GOT3 (cell line): Measurements from ENCODE around the gene AVPI1.
"Not testable (repeated sequence)": the region's sequence is repeated elsewhere in the genome, so short reads cannot be mapped to it uniquely, and the experiment has no call there.

Experiments
- DNase-seq: peaks from one replicate; lab custom pipeline; 2025; ENCODE audit warnings: mixed read lengths; lab: John Stamatoyannopoulos, UW

Gene AVPI1

DNA sequence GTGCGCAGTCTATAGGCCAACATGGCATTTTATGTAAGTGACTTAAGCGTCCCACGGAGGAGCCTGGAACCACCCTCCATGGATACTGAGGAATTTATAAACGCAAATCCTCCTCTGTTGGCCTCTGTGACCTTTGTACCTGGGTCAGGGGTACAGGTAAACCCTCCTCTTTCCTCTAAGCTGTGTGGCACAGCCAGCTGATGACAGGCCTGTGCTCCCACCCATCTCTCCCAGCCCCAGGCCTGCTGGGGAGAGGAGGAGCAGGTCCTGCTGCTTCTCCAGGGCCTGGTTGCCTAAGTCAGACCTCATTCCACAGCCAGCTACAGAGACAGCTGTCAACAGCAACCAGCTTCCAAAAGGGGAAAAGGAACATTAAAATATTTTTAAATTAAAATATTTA, 5.0 kb downstream of the AVPI1 start:
- DNase-seq, result no peak

DNA sequence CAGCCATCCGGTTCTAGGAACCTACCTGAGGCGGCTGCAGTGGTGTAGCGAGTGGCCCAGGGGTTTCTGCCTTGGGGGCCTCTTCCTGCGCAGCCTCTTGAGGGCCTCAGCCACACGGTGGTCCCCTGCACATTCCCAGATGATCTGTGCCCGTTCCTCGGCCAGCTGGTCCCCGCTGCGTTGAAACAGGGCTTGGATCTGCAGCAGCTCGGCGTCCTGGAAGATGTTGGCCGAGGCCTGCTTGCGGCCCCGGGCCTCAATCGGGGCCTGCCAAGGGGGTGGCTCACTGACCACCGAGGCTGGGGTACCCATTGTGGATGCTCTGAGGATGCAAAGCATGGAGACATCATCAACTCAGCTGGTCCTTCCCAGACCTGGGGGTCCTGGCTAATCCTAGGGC, 7.4 kb downstream of the AVPI1 start:
- DNase-seq, result no peak

DNA sequence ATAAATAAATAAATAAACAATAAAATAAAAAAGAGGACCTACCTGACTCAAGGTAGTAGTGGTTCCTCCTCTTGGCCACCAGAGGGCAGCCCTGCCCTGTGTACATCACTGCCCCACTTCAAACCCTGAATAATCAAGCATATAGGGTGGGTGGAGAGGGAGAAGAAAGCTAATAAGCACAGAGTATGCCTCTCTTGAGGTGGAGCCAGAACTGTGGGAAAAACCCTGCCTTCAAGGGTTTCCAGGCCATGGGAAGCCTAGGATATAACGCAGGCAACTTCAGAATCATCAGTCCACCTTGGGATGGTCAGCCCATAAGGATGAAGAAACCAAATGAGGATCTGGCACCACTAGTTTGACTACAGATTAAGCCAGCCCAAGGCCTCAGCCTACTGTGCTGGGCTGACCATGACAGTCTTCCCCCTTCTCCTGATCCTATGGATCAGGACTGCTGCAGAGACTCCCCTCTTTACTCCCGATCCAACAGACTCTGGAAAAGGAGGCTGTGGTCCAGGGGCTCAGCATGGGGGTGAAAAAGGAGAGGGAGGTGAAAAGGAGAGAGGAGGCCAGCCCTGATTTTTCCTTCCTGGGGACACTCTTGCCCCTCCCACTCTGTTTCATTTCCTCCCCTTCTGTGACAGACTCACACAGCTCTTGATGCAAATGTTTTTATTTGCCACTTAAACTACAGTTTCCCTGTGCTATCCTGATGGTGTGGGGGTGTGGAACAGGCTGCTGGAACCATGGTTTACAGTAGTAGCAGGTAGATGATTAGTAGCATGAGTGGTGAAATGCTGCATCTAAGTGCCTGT, 10.1 kb downstream of the AVPI1 start:
- no peak for DNase-seq

DNA sequence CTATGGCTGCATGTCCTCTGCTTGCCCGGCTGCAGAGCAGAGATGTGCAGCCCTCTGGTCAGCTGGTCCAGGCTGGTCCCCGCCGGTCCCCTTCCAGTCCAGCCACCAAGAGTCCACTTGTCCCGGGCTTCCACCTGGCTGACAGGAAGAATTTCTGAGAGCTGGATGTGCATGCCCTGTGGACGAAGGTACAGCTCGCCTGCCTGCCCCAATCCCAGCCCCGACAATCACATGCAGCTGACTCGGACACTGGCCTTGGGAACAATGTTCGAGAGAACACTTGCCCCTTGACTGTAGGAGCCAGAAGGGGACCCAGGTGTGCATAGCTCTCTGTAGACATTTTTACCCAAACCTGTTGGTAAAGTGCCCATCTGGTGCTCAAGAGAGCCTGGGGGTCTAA, 11.8 kb downstream of the AVPI1 start:
- no peak for DNase-seq

DNA sequence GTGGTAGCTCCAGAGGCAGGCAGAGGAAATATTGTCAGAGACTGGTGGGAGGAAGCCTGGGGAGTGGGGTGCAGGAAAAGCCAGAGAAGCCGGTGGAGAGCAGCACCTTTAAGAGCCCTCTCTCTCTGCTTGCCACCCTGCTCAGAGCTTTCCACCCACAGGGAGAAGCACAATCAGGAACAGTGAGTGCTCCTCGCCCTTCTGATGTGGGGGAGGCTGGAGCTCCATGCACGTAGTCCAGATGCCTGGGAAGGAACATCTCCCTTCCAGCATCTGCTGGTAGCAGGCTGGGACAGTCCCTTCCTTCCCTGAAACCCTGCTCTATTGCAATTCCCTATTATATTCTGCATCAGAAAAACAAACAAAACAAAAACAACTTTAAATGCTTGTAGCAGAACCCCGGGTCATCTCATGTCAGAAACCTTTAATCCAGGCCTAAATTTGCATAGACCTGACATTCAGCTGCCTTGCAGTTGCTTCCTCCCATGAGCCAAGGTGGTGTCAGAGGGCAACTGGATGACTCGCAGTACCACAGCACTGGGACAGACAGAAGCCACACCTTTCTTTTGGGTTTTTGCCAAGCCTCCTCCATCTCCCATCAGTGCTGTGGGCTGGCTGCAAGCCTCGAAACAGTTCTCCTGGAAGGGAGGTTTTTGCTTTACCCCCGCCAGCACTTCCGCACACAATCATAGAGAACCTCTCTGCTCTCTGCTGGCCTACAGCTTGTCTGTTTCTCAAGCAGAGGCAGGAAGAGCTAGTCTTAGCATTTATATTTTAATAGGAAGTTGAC, 13.1 kb downstream of the AVPI1 start:
- no peak for DNase-seq

DNA sequence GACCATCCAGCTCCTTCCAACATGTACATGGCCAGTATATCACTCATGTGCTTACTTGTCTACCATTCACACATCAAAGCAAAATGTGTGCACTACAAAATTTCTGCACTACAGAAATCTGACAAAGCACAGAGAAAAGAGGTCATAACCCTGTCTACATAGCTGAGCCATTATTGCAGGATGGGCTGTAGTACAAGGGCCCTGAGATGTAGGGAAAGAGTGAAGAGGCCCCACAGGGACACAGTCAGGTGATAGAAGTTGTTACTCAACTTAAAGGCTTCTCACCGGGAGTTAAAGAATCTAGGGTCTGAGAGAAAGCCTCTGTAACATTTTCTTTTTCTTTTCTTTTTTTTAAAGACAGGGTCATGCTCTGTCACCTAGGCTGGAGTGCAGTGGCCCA, 17.5 kb downstream of the AVPI1 start:
- DNase-seq, result no peak

DNA sequence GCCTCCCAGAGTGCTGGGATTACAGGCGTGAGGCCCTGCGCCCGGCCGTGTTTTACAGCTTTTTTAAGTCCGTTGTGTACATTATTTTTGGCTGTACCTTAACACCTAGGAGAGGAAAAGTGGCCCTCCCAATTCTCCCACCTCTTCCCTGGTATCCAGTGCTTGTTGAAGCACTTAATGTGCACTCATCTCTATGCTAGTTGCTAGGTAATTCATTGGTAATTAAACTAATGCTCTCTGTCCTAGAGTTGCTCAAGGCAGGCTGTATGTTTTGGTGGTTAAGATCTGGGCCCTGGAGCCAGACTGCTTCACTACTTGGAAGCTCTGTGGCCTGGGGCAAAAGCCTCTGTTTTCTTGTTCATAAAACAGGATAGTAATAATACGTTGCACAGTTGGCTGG, 19.6 kb downstream of the AVPI1 start:
- DNase-seq, result no peak

DNA sequence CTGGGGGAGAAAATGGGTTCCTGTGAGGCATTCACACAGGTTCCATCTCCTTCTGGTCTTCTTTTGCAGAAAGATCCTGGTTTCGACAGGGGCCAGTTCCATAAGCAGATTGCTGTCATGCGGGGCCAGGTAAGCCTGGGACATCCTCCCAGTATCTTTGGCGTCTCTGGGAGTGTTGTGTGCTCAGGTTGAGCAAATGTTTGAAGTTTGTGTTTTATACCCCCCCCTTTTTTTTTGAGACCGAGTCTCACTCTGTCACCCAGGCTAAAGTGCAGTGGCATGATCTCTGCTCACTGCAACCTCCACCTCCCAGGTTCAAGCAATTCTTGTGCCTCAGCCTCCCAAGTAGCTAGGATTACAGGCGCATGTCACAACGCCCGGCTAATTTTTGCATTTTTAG, 20.0 kb downstream of the AVPI1 start:
- DNase-seq, result no peak

DNA sequence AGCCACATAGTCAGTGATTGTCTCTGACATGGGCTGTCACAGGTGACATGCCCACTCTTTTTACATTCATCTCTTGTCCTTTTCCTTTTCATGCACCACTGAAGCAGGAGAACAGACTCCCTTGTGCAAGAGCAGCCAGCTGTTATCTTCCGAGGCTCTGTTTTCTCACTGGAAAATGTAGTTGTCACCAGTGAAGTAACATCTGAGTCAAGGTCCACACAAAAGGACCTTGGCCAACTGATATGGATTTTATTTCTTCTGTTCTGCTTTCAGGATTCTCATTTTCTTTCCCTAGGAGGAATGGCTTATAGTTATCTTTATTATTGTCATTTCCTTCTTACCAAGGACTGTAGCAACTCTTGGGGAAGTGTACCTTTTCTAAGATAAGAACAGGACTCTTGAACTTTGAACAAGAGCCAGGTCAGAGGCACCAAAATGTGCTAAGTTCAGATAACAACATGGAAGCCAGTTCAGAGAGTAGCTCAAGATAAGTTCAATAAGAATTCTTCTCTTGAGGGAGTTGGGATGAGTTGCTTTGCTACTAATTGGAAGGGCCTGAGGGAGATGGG, 22.7 kb downstream of the AVPI1 start:
- DNase-seq, result no peak

DNA sequence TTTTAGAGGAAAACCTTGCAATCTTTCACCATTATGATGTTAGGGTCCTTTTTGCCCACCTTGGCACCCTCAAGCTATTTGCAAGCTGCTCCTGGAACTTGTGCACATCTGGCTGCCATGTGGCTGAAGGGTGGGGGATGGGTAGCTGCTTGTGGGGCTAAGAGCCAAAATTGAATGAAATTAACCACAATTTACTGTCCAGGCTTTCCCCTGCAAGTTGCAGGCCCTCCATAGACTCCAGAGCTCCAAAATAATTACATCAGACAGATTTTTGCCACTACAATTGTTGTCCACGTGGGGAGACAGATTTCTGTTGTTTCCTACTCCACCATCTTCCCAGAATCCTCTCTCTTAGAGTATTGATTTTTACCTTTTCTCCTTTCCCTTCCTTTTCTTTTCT, 27.5 kb downstream of the AVPI1 start:
- no peak for DNase-seq

DNA sequence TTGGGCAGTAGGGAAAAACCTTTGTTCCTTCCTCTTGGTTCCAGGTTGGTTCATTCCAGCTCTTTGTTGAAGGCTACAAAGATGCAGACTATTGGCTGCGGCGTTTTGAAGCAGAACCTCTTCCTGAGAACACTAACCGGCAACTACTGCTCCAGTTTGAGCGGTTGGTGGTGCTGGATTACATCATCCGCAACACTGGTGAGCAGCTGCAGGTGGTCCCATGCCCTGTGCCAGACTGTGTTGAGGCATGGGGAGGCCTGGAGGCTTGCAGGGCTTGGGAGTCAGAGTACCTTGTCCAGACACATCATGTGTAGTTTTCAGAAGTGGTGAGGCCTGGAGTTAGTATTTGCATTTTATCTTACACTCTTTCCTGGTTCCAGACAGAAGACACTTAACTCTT, 30.3 kb downstream of the AVPI1 start:
- no peak for DNase-seq

DNA sequence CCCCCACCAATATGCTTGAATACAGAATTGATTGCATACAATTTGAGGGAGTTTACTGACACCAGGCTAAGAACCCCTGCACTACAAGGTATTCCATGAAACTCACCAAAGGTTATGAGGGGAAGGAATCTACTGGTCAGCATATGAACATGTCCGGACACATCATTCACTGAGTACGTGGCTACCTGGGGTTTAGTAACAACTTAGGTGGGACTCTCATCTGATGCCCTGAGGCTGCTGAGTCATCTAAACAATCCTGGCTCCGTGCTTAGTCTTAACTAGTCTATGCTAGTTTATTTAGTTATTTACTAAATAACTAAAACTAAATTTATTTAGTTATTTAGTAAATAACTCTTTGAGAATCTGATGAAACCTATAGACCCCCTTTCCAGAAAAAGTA, 35.3 kb downstream of the AVPI1 start:
- no peak for DNase-seq

DNA sequence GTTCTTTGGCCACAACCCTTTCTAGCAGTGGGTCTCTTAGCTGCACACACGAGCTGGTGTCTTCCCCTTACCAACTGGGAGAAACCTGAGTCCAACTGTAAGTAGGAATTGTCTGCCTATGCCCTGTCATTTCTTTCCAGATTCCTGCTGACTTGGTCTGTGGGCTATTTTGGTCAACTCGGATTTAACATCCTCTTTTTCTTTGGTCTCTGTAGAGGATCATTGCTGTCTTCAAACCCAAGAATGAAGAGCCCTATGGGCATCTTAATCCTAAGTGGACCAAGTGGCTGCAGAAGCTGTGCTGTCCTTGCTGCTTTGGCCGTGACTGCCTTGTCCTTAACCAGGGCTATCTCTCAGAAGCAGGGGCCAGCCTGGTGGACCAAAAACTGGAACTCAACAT, 36.3 kb downstream of the AVPI1 start:
- no peak for DNase-seq

DNA sequence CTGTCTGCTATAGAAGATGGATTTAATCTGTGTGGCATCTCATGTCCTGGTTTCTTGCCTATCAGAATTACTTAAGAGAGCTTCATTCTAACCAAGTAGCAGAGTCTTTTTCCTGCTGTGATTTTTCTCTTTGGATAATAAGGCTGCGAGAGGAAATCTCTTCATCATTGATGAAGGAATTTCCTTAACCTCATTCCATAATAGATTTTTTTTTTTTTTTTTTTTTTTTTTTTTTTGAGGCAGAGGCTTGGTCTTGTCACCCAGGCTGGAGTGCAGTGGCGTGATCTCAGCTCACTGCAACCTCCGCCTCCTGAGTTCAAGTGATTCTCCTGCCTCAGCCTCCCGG, 37.7 kb downstream of the AVPI1 start:
- DNase-seq, result not testable (repeated sequence)

DNA sequence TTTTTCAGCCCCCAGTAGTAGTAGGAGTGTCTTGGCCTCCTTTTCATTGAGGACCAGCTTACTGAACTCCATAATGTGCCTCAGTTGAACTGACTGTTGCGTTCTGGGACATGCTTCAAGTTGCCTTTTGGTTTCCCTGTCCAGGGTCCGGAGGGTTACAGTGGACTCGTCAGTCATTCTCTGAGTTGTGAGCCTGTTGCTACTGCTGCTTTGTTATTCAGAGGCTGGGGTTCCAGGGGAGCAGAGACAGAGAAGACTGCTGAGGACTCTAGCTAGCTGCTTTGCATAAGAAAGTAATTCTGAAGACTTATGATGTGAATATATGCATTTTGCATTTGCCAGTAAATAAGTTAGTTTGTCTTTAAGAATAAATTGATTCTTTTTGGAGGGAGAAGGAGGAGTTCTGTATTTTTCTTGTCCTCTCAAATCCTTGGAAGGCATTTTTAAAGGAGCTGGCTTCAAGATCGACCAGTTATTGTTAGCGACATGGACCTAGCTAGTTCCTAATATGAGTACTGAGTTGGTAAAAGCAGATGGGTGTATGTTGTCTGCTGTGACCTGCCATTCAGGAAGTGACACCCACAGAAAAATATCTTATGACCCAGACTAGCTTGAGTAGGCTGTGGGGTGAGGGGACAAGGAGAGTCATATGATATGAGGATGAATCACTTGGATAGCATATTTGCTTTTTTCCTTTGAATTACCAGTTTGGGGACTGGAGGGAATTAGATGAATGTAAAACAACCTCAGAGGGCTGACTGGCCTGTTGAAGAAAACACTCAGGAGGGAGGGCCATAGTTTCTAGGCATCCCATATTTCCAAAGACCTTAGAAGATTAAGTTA, 38.3 kb downstream of the AVPI1 start:
- DNase-seq, result no peak

DNA sequence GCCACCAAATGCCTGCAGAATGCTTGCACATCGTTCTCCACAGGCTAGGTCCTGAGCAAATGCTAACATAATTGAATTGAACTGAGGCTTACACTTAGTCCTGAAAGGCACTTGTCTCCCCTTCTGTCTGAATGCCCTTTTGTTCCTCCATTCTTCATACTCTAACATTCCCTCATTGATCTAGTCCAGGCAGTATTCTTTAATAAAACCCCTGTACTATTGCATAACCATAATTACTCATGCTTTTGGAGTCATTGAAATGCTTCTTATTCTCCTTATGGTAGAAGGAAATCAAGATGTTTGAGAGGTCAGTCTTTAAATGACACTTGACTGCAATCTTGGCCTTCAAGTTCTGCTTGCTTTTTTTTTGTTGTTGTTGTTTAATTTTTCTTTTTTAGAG, 39.5 kb downstream of the AVPI1 start:
- no peak for DNase-seq

DNA sequence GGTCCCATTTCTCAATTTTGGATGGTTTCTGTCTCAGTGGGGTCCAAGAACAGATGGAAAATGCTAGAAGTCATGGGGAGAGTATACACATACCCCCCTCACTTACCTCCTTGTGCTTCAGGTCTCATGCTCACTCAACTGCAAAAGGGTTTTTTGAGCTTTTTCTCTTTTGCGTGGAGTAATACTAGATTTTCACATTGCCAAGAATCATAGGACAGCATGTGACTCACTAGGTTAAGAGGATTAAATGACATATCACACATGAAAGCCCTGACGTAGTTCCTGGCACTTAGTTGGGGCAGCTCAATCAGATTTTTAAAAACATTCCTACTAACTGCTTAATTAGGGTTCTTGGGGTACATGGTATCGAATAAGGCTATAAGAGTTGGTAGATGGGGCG, 42.1 kb downstream of the AVPI1 start:
- no peak for DNase-seq

DNA sequence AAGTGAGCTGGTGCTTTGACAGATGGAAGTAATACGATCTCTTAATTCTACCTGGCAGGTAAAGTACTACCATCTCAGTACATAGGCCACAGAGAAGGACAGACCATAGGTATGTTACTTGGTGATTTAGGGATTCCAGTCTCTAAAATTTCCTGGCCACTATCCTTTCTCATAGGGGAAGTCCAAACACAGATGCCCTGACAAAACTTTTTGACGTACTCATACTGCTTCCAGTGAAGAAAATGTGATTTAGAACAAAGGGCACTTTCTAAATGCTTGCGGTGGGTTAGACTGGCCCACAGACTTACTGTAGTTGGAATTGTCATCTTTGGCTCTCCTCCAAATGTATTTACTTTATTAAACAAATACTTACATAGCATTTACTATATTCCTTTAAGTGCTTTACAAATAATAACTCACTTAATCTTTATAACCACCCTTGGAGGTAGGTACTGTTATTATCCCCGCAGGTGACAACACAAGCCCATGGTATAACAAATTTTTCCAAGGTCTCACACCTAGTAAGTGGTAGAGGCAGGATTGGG, 43.5 kb downstream of the AVPI1 start:
- DNase-seq, result no peak

DNA sequence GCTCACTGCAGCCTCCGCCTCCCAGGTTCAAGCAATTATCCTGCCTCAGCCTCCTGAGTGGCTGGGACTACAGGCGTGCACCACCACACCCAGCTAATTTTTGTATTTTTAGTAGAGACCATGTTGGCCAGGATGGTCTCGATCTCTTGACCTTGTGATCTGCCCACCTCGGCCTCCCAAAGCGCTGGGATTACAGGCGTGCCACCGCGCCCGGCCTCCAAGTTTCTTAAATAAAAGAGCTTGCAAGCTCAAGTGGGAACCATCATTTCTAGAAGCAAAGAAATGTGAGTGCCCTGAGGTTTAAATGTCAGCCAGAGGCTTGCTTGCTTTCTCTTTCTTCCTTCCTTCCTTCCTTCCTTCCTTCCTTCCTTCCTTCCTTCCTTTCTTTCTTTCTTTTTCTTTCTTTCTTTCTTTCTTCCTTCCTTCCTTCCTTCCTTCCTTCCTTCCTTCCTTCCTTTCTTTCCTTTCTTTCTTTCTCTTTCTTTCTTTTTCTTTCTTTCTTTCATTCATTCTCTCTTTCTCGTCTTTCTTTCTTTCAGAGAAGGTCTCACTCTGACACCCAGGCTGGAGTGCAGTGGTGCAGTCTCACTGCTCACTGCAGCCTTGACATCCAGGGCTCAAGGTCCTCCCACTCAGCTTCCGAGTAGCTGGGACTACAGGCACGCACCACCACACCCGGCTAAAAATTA, 44.4 kb downstream of the AVPI1 start:
- DNase-seq, result not testable (repeated sequence)

DNA sequence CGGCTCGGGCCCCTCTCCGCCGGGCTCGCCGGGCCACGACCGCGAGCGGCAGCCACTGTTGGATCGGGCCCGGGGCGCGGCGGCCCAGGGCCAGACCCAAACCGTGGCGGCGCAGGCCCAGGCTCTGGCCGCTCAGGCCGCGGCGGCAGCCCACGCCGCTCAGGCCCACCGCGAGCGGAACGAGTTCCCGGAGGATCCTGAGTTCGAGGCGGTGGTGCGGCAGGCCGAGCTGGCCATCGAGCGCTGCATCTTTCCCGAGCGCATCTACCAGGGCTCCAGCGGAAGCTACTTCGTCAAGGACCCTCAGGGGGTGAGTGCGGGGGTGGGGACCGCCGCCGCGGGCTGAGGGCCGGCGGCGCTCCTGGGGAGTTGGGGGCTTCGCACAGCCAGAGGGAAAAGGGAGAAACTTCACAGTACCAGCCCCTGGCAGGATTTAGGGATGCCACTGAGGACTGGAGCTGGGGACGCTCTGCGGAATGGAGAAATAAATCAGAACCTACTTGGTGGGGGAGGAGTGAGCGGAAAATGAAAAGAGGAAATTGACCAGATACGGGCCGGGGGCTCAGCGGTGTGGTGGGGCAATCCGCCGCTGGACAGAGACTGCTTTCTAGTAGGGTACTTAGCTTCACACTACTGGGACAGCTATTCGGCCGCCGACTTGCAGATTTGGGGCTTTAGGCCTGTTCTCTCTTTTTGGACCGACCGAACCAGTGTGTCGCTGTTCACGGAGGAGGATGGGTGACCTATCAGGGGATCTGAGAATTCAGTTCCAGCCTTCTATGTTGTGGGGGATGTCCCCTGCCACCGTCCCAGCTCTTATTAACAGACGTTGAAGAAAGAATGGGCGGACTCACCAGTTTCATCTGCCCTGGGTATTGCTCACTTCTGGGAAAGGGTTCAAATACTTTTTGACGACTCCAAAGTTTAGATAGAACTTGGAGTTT, 45.9 kb downstream of the AVPI1 start:
- DNase-seq, result no peak
